GM19025 (cell line): Measurements from ENCODE around the gene AUTS2.
"Not testable (repeated sequence)": the region's sequence is repeated elsewhere in the genome, so short reads cannot be mapped to it uniquely, and the experiment has no call there.

Experiments
- ATAC-seq: cut with Tn5 transposase; IDR thresholded peaks from one replicate; pipeline ENCODE4 v1.9.1; 2021; ENCODE audit warnings: mild to moderate bottlenecking, low read depth, moderate library complexity; ENCODE audit not compliant: unreplicated experiment

Gene AUTS2

DNA sequence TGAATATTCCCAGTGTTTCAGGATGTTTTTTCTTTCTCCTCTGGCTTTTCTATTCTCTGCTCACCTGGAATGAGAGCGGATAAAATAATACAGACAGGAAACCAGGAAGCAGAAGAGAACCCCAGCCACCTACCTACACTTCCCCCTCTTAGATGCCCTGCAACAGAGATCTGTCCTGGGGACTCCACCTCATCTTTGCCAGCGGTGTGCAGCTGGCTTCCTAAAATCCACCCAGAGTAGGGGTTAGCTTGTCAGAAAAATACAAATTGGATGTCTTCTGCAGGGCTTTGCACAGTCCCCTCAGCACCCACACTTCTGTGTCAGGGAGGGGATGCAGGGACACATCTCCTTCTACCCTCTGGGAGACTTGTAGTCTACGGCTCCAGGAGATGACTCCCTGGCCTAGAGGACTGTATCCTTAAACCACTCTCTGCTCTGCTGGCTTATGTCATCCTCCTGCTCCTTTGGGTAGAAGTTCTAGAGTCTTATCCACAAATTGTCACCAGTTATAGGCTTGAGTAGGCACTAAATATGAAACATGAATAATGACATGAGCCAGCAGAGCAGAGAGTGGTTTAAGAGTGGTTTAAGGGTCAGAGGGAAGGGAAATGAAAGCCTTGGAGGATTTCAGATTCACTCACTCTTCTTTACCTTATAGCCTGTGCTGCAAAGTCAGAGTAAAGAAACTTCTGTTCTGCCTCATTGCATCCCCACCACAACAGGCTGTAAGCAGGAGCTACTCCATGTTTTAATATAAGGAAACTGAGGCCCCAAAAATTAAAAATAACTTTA, 749.4 kb downstream of the AUTS2 start:
- ATAC-seq, result peak; percentile 83

DNA sequence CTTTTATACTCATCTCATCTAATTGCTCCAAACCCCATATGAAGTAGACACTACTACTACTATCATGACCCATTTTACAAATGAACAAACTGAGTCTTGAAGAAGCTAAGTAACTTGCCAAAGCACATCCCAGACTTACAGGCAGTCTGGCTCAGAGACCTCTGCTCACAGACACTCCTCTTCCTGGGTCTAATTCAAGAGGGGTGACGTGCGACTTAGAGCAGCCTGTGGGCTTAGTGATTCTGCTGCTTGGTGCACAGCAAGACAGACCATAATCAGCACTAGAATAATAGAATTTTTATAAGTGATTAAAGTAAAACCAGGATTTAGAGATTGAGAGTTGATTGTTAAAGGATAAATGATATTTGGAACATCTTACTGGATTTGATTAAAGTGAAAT, 750.8 kb downstream of the AUTS2 start:
- no peak for ATAC-seq

DNA sequence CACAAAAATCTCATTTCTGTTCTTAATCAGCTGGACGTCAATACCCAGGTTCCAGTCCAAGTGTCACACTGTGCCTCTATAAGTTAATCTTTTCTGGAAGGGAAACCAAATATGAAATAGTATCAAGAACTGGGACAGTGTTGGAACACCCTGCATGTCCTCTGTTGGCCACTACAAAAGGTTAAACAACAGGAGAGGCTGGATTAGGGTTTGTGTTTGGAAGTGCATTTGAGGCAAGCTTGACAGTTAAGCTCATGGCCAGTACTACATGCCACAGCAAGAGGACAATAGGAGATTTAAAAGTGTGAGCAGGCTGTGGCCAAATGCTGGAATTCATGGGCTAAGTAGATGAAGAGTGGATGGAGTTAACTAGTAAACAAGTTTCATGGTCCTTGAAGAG, 751.5 kb downstream of the AUTS2 start:
- no peak for ATAC-seq

DNA sequence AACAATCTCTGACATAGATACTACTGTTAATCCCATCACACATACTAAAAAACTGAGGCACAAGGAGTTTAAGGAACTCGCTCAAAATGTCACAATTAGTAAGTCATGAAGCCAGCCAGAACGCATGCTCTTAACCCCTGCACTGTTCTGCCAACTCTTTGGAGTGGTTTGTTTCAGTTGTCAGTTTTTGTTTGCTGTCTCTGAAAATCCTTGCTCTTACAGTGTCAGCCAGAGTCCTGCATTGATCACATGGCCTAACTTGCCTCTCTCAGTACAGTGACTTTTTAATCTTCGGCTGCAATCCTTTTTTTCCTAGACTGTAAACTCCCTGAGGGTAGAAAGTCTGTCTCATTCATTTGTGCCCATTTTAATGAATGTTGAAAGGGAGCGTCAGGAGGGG, 753.8 kb downstream of the AUTS2 start:
- ATAC-seq, result no peak

DNA sequence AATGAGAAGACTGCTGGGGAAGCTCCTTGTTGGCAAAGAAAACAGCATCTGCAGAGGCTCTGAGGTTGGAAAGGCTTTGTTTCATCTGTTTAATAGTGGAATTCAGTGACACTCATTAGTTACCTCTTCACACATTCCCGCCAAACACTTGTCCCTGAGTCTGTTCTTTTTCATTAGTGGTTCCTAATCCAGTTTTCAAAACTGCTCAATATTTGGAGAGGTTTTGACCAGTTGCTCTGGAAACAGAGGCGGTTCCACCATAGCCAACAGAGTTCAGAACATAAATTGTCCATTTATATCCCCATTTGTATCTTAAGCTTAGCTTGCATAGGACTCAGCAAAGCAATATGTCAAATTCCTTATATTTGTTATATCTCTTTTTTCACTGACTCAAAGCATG, 754.6 kb downstream of the AUTS2 start:
- ATAC-seq, result no peak

DNA sequence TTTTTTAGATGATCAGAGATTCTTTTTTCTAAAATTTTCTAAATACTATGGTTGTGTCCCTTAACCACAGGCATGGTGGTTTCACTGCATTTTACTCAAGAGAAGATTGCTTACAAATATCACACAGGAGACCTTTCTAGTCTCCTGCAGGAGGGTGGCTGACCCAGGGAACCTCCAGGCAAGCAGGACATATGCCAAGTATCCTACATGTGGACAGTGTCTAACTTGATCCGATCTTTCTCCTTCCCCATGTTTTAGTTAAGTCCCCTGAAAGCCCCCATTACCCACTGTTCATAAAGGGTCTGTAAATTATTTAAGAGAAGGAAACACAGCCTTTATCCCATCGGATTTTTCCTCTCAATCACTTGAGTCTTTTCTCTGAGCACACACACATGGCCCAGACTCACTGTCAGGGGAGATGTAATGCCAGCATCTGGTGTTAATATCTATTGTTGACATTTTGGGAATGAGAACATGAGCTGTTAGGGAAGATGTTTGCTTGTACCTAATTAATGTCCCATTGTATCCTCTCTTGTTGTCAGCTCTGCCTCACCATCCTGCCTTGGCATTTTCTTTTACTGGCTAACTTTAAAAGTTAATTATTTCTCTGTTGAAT, 755.2 kb downstream of the AUTS2 start:
- no peak for ATAC-seq

DNA sequence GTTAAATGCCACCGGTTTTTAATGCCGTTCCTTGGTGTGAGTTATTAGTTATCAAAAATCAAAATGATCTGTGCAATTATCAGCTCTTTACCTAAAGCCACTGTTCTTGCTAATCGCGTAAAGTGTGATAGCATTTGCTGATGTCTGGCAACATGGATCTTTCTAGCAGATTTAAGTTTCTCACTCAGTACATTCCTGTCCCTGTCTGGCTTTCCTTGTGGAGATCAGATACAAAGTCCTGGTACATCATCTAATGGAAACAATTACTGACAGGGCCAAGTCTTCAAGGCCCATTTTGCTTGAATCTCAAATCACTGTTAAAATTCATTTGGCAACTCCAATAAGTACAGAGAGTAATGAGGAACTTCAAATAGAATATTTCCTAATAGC, 755.7 kb downstream of the AUTS2 start:
- no peak for ATAC-seq

GRCh38 chr7:70354409-70355169, 756.3 kb downstream of the AUTS2 start:
- ATAC-seq, result no peak

- ATAC-seq, result no peak
These were observed 757.1 kb downstream of the AUTS2 start for GRCh38 chr7:70355198-70356020.

DNA sequence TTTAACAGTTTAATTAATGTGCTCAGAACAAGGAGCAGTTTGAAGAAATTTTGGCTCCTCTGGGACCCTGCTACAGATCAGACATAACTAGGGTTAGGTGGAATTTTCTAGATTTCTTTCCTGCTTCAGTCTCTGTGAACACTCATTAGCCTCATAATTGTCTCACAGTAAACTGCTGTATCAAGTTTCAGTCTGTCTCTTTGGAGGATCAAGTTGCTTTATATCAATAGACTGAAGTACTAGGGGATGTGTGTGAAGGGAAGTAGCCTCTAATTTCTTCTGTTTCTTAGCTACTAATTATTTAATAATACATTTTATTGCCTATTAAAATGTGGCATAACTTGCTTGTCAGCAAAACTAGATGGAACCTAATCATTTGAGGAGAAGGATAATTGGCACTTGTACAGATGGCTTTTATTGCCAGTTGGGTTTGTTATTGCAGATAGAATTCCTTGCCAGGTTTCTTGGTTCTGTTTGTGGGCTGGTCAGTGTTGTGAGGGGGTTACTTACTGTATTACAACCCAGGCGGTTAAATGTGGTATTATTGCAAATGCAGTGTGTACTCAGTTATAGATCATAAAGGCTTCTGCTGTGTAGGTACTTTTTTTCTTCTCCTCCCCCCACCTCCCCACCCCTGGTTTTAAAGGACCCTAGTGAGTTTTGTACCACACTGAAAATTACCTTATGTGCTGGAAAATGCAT, 758.0 kb downstream of the AUTS2 start:
- no peak for ATAC-seq

- no peak for ATAC-seq
These were observed 758.6 kb downstream of the AUTS2 start for GRCh38 chr7:70356787-70357328.

GRCh38 chr7:70360557-70360956, 762.3 kb downstream of the AUTS2 start:
- no peak for ATAC-seq

DNA sequence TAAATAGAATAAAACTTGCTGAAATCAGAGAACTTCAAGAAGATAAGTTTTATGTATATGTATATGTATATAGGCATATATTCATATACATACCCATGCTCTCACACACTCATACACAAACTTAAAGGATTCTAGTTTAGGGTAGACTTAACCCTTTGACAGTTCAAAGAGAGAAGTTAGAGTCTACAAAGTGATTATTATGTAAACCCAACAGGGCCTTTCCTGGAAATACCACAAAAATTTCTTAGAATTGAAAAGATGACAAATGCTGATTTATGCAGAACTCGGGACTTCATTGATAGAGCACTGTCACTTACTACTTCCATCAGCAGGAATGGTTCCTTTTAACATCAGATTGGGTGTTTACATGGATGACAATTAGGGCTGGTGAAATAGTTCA, 763.5 kb downstream of the AUTS2 start:
- no peak for ATAC-seq

DNA sequence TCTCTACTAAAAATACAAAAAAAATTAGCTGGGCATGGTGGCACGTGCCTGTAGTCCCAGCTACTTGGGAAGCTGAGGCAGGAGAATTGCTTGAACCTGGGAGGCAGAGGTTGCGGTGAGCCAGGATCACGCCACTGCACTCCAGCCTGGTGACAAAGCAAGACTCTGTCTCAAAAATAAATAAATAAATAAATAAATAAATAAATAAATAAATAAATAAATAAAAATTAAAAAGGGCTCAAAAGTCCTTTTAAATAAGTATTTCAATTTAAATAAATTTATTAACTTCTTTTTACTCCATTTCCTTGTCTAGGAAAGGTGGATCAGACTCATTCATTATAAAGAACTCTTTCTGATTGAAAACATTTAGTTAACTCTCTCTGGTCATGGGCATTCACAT, 766.1 kb downstream of the AUTS2 start:
- ATAC-seq, result not testable (repeated sequence)

DNA sequence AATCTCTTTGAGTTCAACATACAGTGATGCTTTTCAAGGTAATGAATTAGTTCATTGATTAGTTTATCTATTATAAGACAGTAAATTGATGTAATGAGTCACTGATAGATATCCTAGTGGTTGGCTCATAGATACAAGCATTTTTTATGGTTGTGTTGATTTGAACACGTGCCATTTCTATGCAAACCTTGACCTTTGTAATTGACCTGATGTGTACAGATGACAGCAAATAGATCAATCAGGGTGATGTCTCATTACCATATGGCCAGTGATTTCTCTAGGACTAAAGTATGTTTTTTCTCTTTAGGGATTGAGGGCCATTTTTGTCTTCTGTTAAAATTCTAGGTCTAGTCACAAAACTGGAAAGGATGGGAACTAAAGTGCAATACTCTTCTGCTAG, 773.4 kb downstream of the AUTS2 start:
- no peak for ATAC-seq

DNA sequence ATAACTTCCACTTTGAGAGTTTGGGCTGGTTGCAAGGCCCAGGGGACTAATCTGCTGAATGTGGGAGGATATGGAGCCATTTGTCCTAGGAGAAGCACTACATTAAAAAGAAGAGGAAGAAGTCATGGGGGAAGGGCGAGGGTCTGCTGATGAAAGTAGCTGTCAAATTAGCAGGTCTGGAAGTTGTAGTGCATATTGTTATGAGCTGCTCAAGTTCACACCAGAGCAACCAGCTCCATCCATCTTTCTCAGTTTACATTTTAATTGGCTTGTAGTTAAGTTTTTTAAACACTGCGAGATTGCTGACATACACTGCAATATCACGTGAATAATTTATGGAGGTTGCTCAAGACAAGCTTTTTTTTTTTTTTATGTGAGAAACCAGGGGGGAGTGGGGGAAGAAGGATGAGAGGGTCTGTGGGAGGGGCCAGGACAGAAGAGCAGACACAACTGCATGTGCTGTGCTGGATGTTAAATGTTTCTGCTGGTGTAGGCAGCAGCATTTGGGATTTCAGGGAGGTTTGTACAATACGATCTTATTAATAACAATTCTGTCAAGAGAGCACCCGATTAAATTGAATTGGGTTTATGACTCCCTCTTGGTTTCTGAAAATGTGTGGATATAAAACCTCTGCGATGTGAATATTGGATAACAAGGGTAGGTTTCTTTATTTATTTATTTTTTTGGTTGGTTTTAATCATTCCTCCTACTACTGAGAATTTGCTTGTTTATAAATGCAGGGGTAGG, 774.7 kb downstream of the AUTS2 start:
- ATAC-seq, result no peak

DNA sequence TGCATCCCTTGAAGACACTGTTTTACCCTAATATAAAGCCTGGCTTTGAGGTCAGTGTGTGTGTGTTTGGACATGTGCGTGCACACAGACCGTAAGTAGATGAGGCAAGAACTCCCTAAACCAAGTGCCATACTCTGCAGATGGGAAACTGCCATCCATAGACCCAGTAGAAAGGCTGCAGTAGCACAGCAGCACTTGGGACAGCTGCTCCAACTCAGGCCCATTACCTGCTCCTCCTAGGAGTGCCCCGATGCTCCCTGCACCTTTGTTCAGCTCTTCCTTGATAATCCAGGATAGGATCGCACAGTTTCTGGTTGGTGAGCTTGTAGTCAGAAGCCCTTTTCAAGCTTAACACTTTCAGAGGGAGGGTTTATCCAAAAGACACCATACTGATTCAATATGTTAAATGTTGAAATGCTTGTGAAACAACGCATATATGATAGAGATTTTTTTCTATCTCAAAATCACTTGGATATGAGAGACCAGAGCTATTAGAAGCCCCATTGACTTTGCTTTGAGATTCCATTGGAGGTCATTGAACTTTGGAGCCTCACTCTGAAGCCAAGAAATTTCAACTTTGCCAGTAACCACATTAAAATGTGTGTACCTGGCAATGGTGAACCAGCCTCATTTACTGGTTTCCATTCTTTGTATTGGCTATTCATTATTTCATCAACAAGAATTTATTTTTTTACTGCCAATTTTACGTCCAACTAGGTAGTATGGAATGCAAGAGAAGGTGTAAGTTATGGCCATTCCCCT, 776.7 kb downstream of the AUTS2 start:
- ATAC-seq, result no peak

- ATAC-seq, result no peak
These were observed 778.3 kb downstream of the AUTS2 start for GRCh38 chr7:70376561-70377031.
